GM15510 (cell line): ENCODE results near the gene MIOS.

ENCODE experiments used
- POLR2A ChIP-seq: IDR thresholded peaks from 3 replicates; pipeline ENCODE4 v1.6.1; 2011; ENCODE audit warnings: borderline replicate concordance; ENCODE audit not compliant: insufficient read length; ENCODE audit errors: extremely low read depth

Gene MIOS

GRCh38 chr7:7548407-7548806 lies 18.3 kb upstream of the MIOS start:
- no peak for TF ChIP-seq POLR2A

- no peak for TF ChIP-seq POLR2A
These were observed 16.0 kb upstream of the MIOS start for GRCh38 chr7:7550663-7551062.

GRCh38 chr7:7552199-7552598 lies 14.5 kb upstream of the MIOS start:
- no peak for TF ChIP-seq POLR2A

GRCh38 chr7:7553386-7553785 lies 13.3 kb upstream of the MIOS start:
- TF ChIP-seq POLR2A, result no peak

GRCh38 chr7:7554021-7554432 lies 12.7 kb upstream of the MIOS start:
- no peak for TF ChIP-seq POLR2A

GRCh38 chr7:7554649-7555575 lies 11.8 kb upstream of the MIOS start:
- no peak for TF ChIP-seq POLR2A

DNA sequence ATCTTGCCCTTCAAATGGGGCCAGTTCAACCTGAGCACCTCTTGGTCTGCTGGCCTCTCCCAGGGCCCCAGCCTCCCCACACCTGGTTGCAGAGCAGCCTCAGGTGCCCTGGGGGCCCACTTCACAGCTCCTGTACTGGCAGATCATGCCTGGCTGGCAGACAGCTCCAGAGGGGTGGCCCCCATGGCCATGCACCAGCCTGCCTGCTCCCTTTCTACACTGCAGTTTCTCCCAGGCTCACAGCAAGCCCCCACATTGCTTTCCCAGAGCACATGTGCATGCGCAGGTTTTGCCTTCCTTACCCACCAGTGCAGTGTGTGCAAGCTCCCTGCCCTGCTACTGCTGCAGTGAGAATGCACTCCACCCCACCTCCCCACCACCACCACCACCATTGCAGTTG lies 9.8 kb upstream of the MIOS start:
- TF ChIP-seq POLR2A, result no peak

DNA sequence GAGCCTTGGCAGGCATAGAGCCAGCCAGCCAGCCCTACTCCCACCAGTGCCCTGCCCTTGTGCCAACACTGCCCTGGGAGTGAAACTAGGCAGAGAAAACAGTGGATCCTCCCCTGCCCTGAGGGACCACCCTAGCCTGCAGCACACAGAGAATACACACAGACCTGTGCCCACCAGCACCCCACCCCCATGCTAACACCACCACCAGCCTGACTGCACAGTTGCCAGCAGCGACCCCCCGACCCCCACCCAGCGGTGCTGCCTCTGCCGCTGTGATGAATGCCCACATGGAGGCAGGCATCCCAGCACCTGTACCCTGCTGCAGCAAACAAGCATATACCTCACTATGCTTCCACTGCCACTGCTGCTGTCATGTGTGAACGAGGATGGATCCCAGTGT lies 9.4 kb upstream of the MIOS start:
- TF ChIP-seq POLR2A, result no peak

DNA sequence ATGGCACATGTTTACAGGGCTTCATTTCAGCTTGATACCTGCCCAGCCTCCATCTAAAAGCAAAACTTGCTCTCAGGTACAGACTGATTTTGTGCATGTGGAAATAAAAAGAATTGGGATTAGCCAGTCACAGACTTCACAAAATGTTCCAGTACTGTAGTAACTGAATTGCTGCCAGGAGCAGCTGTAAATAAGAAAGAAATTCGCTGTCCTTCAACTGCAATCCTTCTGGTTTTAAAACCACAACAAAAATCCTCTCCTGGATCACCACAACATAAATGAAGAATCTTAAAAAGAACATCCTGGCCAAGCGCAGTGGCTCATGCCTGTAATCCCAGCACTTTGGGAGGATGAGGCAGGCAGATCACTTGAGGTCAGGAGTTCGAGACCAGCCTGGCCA lies 3.9 kb upstream of the MIOS start:
- no peak for TF ChIP-seq POLR2A

GRCh38 chr7:7563269-7563668 lies 3.4 kb upstream of the MIOS start:
- no peak for TF ChIP-seq POLR2A

DNA sequence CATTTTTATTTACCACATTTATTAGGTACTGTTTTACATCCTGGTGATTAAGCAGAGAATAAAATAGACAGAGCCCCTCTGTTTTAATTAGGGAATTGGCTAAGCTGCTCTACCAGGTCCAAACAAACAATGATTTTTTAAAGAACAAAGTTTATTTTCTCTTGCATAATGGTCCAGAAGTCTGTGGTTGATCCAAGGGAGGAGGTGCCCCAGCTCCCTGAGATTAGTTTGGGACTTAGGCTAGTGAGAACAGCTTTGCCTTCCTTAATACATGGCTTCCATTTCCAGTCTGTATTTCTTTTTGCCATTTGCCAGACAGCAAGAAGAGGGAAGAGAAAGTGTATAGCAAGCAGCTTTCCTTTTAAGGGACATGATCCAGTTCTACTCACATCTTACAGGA lies 2.9 kb upstream of the MIOS start:
- no peak for TF ChIP-seq POLR2A

DNA sequence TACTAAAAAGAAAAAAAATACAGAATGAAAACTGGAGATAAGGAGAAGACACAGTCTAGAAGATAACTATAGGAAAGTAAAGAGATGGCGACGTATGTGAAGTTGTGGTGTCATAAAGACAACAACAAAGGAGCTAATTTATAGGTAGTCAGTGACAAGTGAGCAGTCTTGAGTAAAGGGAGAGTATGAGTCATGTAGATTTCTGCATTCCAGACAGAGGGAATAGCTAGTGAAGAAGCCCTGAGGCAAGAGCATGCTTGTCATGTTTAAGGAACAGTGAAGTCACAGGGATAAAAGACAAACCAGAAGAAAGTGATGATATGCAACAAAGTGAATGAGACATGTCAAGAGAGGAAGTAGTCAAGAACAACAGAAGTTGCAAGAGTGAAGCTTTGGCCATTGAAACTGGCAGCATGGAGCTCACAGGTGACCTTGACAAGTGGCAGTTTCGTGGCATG lies 2.3 kb upstream of the MIOS start:
- no peak for TF ChIP-seq POLR2A

GRCh38 chr7:7565018-7565680 lies 1.5 kb upstream of the MIOS start:
- no peak for TF ChIP-seq POLR2A

GRCh38 chr7:7565746-7566650 lies 686 bp upstream of the MIOS start:
- TF ChIP-seq POLR2A, result no peak
